ENCODE results near the gene ZMAT3. TPM values are rescaled to one million over a fixed set of nuclear protein-coding genes. Genes with fewer than 3 reads are reported as not detected.

The ZMAT3 gene
- total RNA-seq, 1 donor from 2014 or later: 48.0 TPM

- Mint-ChIP-seq H3K27me3 (ENCODE audit: low read depth) (no peaks in the 10 kb centered on the region), H3K4me3 (no peak overlapping the region), H3K36me3 (peaks cover 39% of the 10 kb centered on the region), H3K4me1 (no peaks in the 10 kb centered on the region), H3K27ac (no peak overlapping the region), H3K9me3 (peaks cover 67% of the 10 kb centered on the region)
- no peak for DNase-seq (ENCODE audit: low spot score in 2 of 2, unreplicated experiment in 2 of 2)
- TF ChIP-seq, protein P1, sequence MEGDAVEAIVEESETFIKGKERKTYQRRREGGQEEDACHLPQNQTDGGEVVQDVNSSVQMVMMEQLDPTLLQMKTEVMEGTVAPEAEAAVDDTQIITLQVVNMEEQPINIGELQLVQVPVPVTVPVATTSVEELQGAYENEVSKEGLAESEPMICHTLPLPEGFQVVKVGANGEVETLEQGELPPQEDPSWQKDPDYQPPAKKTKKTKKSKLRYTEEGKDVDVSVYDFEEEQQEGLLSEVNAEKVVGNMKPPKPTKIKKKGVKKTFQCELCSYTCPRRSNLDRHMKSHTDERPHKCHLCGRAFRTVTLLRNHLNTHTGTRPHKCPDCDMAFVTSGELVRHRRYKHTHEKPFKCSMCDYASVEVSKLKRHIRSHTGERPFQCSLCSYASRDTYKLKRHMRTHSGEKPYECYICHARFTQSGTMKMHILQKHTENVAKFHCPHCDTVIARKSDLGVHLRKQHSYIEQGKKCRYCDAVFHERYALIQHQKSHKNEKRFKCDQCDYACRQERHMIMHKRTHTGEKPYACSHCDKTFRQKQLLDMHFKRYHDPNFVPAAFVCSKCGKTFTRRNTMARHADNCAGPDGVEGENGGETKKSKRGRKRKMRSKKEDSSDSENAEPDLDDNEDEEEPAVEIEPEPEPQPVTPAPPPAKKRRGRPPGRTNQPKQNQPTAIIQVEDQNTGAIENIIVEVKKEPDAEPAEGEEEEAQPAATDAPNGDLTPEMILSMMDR (IDR thresholded peaks at IDR 0.05; ENCODE audit: unreplicated experiment): no peak
Observed at GRCh38 chr3:178987745-178988144, 83.9 kb downstream of the ZMAT3 start.

DNA sequence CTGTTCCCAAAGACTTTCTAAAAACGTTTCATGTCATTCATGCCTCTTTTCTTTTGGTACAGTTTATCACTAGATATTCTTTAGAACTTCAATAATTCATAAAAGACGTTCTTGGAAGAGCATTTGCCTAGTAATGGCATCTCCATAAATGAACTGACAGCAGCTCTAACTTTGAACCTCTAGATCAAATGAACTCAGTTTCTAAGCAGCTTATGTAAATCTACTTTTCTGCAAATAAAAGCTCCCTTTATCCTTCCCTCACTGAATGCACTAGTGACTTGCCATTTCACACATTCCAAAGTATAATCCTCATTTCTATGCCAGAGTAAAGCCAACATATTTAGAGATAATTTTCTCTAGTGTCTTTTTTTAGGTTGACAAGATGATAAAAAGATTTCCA lies 85.2 kb downstream of the ZMAT3 start:
- DNase-seq (ENCODE audit: low spot score in 2 of 2, unreplicated experiment in 2 of 2): no peak
- H3K4me3 Mint-ChIP-seq: no peak overlapping the region
- H3K27ac Mint-ChIP-seq: no peak overlapping the region
- H3K36me3 Mint-ChIP-seq: peaks cover 39% of the 10 kb centered on the region
- no peaks in the 10 kb centered on the region for H3K4me1 Mint-ChIP-seq
- TF ChIP-seq, protein P1 (IDR thresholded peaks at IDR 0.05; ENCODE audit: unreplicated experiment): no peak
- no peaks in the 10 kb centered on the region for H3K27me3 Mint-ChIP-seq (ENCODE audit: low read depth)
- peaks cover 71% of the 10 kb centered on the region for H3K9me3 Mint-ChIP-seq

DNA sequence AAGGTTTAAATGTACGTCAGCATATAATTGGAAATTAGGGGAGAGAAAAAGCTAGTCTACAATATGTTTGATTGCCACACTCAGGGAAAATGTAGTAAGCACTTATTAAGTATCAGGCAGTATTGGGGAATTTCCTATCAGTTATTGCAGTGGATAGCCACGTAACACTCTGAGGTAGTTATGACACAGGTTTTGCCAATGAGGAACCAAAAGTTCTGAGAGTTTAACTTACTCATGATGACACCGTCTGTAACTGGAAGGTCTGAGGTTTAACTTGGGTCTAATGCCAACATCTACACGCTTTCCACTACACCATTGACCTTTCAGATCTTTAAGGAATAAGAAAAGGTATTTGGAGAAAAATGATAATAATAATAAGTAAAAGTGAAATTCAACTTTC lies 89.5 kb downstream of the ZMAT3 start:
- DNase-seq (ENCODE audit: low spot score in 2 of 2, unreplicated experiment in 2 of 2): no peak
- TF ChIP-seq, protein P1 (IDR thresholded peaks at IDR 0.05; ENCODE audit: unreplicated experiment): no peak
- no peak overlapping the region for H3K4me3 Mint-ChIP-seq
- H3K4me1 Mint-ChIP-seq: no peaks in the 10 kb centered on the region
- no peaks in the 10 kb centered on the region for H3K27me3 Mint-ChIP-seq (ENCODE audit: low read depth)
- peaks cover 53% of the 10 kb centered on the region for H3K9me3 Mint-ChIP-seq
- H3K27ac Mint-ChIP-seq: no peak overlapping the region
- peaks cover 12% of the 10 kb centered on the region for H3K36me3 Mint-ChIP-seq

- H3K4me1 Mint-ChIP-seq: no peaks in the 10 kb centered on the region
- H3K9me3 Mint-ChIP-seq: peaks cover 29% of the 10 kb centered on the region
- peaks cover 11% of the 10 kb centered on the region for H3K36me3 Mint-ChIP-seq
- no peak for DNase-seq (ENCODE audit: low spot score in 2 of 2, unreplicated experiment in 2 of 2)
- H3K27me3 Mint-ChIP-seq (ENCODE audit: low read depth): no peaks in the 10 kb centered on the region
- H3K27ac Mint-ChIP-seq: no peak overlapping the region
- TF ChIP-seq, protein P1 (IDR thresholded peaks at IDR 0.05; ENCODE audit: unreplicated experiment): no peak
- no peak overlapping the region for H3K4me3 Mint-ChIP-seq
Observed at GRCh38 chr3:178975320-178975719, 96.3 kb downstream of the ZMAT3 start.

GRCh38 chr3:178971614-178972013 lies 100.0 kb downstream of the ZMAT3 start:
- no peaks in the 10 kb centered on the region for H3K27me3 Mint-ChIP-seq (ENCODE audit: low read depth)
- no peak overlapping the region for H3K27ac Mint-ChIP-seq
- H3K9me3 Mint-ChIP-seq: peaks cover 22% of the 10 kb centered on the region
- H3K4me1 Mint-ChIP-seq: peaks cover 10% of the 10 kb centered on the region
- no peak overlapping the region for H3K4me3 Mint-ChIP-seq
- no peak for DNase-seq (ENCODE audit: low spot score in 2 of 2, unreplicated experiment in 2 of 2)
- peaks cover 9% of the 10 kb centered on the region for H3K36me3 Mint-ChIP-seq
- TF ChIP-seq, protein P1 (IDR thresholded peaks at IDR 0.05; ENCODE audit: unreplicated experiment): no peak

Measured in mesothelial cell of epicardium (in vitro differentiated cells).